NB4 (cell line): Measurements from ENCODE around the gene USP10.

Source experiments
- POLR2A ChIP-seq: IDR thresholded peaks from 2 replicates; pipeline ENCODE4 v1.6.1; 2011; ENCODE audit warnings: mild to moderate bottlenecking; ENCODE audit not compliant: insufficient read length; ENCODE audit errors: extremely low read depth
- TF ChIP-seq, protein P1 (sequence below): IDR thresholded peaks from 2 replicates; pipeline ENCODE4 v1.6.1; 2011; ENCODE audit warnings: low read depth, low read length
- TF ChIP-seq, protein P2 (sequence below): IDR thresholded peaks from one replicate; pipeline ENCODE4 v1.5.1; 2012; ENCODE audit warnings: low read depth, low read length

DNA sequence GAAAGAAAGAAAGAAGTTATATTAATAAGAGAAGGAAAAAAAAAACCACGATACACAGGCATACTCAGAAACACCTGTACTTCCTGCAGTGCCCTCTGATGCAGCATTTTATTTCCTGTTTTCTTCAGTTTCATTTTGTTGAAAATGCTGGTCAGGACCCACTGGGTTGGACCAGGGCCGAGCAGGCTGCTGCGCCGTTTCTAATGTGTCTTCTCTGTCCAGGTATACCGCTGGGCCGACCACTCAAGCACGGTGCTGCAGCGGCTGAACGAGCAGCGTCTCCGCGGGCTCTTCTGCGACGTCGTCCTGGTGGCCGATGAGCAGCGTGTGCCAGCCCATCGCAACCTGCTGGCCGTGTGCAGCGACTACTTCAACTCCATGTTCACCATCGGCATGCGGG, 43.2 kb upstream of the USP10 start:
- TF ChIP-seq, protein P1, sequence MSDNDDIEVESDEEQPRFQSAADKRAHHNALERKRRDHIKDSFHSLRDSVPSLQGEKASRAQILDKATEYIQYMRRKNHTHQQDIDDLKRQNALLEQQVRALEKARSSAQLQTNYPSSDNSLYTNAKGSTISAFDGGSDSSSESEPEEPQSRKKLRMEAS = no peak
- TF ChIP-seq POLR2A = no peak
- TF ChIP-seq, protein P2, sequence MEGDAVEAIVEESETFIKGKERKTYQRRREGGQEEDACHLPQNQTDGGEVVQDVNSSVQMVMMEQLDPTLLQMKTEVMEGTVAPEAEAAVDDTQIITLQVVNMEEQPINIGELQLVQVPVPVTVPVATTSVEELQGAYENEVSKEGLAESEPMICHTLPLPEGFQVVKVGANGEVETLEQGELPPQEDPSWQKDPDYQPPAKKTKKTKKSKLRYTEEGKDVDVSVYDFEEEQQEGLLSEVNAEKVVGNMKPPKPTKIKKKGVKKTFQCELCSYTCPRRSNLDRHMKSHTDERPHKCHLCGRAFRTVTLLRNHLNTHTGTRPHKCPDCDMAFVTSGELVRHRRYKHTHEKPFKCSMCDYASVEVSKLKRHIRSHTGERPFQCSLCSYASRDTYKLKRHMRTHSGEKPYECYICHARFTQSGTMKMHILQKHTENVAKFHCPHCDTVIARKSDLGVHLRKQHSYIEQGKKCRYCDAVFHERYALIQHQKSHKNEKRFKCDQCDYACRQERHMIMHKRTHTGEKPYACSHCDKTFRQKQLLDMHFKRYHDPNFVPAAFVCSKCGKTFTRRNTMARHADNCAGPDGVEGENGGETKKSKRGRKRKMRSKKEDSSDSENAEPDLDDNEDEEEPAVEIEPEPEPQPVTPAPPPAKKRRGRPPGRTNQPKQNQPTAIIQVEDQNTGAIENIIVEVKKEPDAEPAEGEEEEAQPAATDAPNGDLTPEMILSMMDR = no peak
